GM21723 (cell line): Measurements from ENCODE around the gene DPH2.

Source experiments
- ATAC-seq: cut with Tn5 transposase; IDR thresholded peaks from one replicate; pipeline ENCODE4 v1.9.1; 2021; ENCODE audit warnings: mild to moderate bottlenecking, moderate library complexity; ENCODE audit not compliant: unreplicated experiment

DPH2 gene

GRCh38 chr1:43944860-43945259 is 24.9 kb upstream of the DPH2 start:
- ATAC-seq: no peak

GRCh38 chr1:43945674-43946235 is 24.1 kb upstream of the DPH2 start:
- no peak for ATAC-seq

GRCh38 chr1:43946236-43947060 is 23.4 kb upstream of the DPH2 start, which contains the start of gene IPO13:
IPO13 (plus strand) TSS chr1:43946950; CDS start chr1:43947601, 651 bp downstream.
- peak; percentile 95 for ATAC-seq

GRCh38 chr1:43947061-43947873 is 22.5 kb upstream of the DPH2 start:
- peak; percentile 3 for ATAC-seq

DNA sequence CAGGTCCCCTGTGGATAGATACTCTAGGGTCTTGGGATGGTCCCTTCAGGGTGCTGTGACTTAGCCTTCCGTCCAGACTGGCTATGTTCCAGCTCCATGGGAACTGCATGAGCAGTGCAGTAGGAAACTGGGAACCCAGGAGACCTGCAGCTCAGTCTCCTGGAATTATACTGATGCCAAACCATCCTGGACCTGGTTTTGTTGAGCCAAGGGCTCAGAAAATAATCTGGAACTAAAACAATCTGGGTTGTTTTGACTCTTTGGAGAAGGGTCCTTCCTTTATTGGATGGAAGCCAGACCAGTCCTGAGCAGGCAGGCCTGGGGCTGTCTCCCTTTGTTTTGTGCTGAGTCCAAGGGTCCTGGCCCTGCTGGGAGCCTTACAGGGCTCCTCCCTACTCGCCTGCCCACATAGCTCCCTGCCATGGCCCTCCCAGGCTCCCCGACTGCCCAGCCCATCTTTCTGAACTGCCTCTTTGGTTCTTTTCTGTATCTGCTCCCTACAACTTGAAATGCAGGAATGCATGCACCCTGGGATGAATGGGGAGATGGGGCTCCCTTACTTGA is 21.9 kb upstream of the DPH2 start:
- ATAC-seq: no peak

GRCh38 chr1:43949678-43950077 is 20.1 kb upstream of the DPH2 start:
- no peak for ATAC-seq

GRCh38 chr1:43951021-43951985 is 18.5 kb upstream of the DPH2 start:
- ATAC-seq: no peak

- no peak for ATAC-seq
Observed at GRCh38 chr1:43952731-43953346, 17.0 kb upstream of the DPH2 start.

DNA sequence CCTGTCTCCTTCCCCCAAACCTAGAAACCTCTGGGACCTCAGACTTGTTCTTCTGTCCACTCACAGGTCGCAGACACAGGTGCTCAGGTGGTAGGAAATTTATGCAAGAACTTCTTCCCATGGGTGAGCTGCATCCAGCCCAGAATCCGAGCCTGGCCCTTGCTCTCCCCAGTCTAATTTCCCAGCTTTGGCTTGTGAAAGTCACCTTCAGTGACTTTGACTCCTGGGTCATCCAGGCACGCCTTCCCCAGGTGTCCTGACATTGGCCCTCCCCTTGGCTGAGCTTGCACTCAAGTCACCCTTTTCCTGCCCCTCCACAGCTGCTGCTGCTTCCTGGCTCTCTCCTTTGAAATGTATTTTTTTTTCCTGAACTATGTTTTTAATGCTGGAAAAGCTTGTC is 16.4 kb upstream of the DPH2 start:
- ATAC-seq: no peak

DNA sequence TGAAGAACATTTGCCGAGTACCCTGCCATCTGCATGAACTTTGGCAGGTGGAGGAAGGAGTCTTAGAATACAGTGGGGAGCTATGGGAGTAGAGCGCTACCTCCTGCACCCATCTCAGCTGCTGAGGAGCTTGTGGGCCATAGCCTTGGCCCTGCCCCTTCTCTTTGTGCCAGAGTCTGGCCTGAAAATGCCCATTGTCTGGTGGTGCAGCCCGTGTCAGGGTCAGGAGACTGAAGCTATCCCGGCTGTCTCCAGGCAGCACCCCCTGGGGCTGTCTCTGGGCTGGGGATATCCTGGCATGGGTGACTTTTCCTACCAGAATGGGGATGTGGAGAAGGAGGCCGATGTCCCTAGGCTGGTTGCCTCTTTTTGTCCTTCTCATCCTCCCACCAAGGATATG is 15.8 kb upstream of the DPH2 start:
- no peak for ATAC-seq

- ATAC-seq: no peak
Observed at GRCh38 chr1:43956234-43956633, 13.6 kb upstream of the DPH2 start.

GRCh38 chr1:43957407-43958040 is 12.3 kb upstream of the DPH2 start:
- ATAC-seq: no peak

DNA sequence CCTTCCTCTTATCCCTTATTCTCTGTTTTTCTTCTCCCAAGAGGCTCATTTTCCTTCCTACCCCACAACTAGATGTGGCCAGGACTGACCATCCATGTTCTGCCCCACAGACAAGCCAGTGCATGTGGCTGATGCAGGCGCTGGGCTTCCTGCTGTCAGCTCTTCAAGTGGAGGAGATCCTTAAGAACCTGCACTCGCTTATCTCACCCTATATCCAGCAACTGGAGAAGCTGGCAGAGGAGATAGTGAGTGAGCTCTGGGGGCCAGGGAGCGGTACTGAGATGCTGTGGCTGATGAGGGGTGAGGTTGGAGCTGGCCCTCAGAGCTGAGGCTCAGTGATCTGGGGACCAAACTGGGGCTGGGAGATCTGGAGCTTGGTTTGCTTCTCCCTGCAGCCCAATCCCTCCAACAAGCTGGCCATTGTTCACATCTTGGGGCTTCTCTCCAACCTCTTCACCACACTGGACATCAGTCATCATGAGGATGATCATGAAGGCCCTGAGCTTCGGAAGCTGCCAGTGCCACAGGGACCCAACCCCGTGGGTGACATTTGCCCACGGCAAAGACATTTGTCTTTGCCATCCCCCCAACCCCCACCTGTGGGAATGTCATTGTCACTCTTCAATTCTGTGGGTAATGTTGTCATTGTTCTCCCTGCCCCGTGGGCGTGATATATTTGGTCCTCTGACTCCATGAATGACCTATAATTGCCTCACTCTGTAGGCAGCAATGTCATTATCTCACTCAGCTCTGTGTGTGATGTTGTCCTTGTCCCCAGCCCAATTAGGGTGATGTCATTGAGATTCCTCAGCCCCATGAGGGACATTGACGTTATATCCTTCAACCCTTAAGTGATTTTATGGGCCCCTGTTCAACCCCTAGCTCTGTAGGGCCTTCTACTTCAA is 11.2 kb upstream of the DPH2 start:
- no peak for ATAC-seq

DNA sequence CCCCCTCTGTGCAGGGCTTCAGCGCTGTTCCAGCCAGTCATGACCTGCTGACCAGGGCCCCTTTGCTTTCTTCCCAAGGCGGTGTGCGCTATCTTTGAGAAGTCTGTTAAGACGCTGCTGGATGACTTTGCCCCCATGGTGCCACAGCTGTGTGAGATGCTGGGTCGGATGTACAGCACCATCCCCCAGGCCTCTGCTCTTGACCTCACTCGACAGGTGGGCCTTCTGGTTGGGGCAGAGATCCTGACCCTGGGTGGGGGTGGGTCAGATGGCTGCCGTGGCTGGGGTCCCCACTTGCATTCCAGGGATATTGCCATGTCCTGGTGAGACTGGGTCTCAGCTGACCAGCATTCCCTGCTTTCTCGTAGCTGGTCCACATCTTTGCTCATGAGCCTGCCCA is 9.0 kb upstream of the DPH2 start:
- ATAC-seq: no peak

- no peak for ATAC-seq
Observed at GRCh38 chr1:43961692-43962091, 8.1 kb upstream of the DPH2 start.

DNA sequence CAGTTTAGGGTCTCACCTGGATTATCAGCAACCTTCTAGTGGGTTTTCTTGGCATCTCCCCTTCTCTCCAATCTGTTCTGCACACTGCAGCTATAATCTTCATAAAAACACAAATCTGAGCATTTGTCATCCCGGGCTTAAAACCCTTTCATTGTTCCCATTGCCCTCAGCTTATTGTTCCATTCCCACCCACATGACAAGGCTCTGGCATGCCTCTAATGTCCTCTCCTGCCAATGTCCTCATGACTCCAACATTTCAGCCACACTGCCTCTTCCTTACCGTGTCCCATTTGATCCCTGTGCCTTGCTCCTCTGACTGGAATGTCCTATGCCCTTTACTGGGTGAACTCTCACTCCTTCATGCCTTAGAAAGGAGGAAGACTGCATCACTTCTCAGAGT is 7.5 kb upstream of the DPH2 start:
- no peak for ATAC-seq

DNA sequence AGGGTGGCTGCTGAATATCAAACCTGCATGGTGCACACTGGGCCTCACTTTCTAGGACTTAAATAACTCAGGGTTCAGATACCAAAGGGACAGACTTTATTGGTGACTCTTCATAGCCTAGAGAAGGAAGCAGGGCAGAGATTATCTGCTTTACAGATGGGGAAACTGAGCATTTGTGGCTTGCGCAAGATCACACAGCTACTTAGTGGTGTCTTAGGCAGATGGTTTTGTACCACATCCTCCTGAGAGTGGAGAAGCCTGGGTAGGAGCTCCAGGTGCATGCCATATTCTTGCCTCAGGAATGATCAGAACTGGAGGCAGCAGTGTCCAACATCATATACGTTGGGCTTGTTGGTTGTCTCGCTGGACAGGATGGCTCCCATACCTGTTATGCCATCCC is 6.8 kb upstream of the DPH2 start:
- no peak for ATAC-seq

DNA sequence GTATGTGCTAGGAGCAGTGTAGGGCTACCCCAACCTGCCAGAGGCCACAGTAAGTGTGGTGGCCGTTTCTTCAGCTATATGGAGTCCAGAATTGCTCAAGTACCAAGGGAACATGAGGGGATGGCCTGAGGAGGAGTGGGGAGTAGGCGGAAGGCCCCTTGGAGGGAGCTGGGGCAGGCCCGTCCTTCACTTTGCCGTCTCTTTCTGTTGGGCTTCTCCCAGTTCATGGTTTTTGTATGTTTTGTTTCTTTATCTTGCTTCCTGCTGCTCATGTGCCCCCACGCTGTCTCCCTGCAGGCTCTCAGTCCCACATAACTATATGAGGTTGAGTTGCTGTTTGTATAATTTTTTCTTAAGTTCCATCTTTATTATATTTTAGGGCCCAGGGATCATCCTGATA is 5.9 kb upstream of the DPH2 start:
- ATAC-seq: no peak
